Fibroblast of gingiva (primary cell): ENCODE data around the gene UBE2E1.

Source experiments
- DNase-seq: peaks from one replicate; pipeline ENCODE4 v3.0.0-alpha.2; 2011; ENCODE audit warnings: low read depth

Gene UBE2E1

GRCh38 chr3:23805633-23806533 lies at the start of gene UBE2E1:
Gene UBE2E1 (plus strand): TSS chr3:23805955. CDS start chr3:23807270, 1,315 bp downstream.
- DNase-seq, result peak; percentile 77

GRCh38 chr3:23756206-23756840 lies 49.4 kb upstream of the UBE2E1 start:
- no peak for DNase-seq

GRCh38 chr3:23758253-23758838 lies 47.4 kb upstream of the UBE2E1 start:
- DNase-seq, result no peak

GRCh38 chr3:23760325-23760724 lies 45.4 kb upstream of the UBE2E1 start:
- DNase-seq, result no peak

- no peak for DNase-seq
Measured at GRCh38 chr3:23760871-23761373, 44.8 kb upstream of the UBE2E1 start.

- peak; percentile 31 for DNase-seq
Measured at GRCh38 chr3:23761440-23761896, 44.3 kb upstream of the UBE2E1 start.

- DNase-seq, result no peak
Measured at GRCh38 chr3:23762214-23762613, 43.5 kb upstream of the UBE2E1 start.

- DNase-seq, result peak; percentile 39
Measured at GRCh38 chr3:23762759-23763477, 42.8 kb upstream of the UBE2E1 start.

GRCh38 chr3:23764407-23764806 lies 41.3 kb upstream of the UBE2E1 start:
- no peak for DNase-seq

- DNase-seq, result no peak
Measured at GRCh38 chr3:23767546-23767945, 38.2 kb upstream of the UBE2E1 start.

GRCh38 chr3:23775254-23775909 lies 30.4 kb upstream of the UBE2E1 start:
- no peak for DNase-seq

- DNase-seq, result peak; percentile 91
Measured at GRCh38 chr3:23776352-23776891, 29.3 kb upstream of the UBE2E1 start.

- peak; percentile 82 for DNase-seq
Measured at GRCh38 chr3:23778446-23778845, 27.3 kb upstream of the UBE2E1 start.

GRCh38 chr3:23779841-23780240 lies 25.9 kb upstream of the UBE2E1 start:
- no peak for DNase-seq

- DNase-seq, result no peak
Measured at GRCh38 chr3:23781051-23781450, 24.7 kb upstream of the UBE2E1 start.

GRCh38 chr3:23781871-23782270 lies 23.9 kb upstream of the UBE2E1 start:
- no peak for DNase-seq

- DNase-seq, result peak; percentile 44
Measured at GRCh38 chr3:23785097-23785645, 20.6 kb upstream of the UBE2E1 start.

- no peak for DNase-seq
Measured at GRCh38 chr3:23785882-23786281, 19.9 kb upstream of the UBE2E1 start.

- DNase-seq, result no peak
Measured at GRCh38 chr3:23791678-23792077, 14.1 kb upstream of the UBE2E1 start.

GRCh38 chr3:23793528-23794134 lies 12.1 kb upstream of the UBE2E1 start:
- DNase-seq, result no peak
